SK-N-SH (cell line): ENCODE results near the gene ANK2. TPM values are rescaled to one million over a fixed set of nuclear protein-coding genes. Genes with fewer than 3 reads are reported as not detected.

Experiments
- CTCF ChIA-PET: fragments of 300-600, 350-600 bp; formaldehyde crosslinking; extraction: SDS; loops from one replicate; lab custom pipeline; 2021; lab: Yijun Ruan, JAX
- POLR2A ChIA-PET: fragments of 350-600 bp; sonication (Branson Sonifier 250); formaldehyde crosslinking; extraction: SDS; loops from one replicate; lab custom pipeline; 2020; ENCODE audit warnings: antibody characterized with exemption, inconsistent platforms; lab: Yijun Ruan, JAX
- DNase-seq: peaks from one replicate; pipeline ENCODE4 v3.0.0; 2012
- H2AFZ ChIP-seq: fragments of 200-600 bp; sonication (generic); 2 replicates; pipeline ENCODE4 v1.8.1; 2016; ENCODE audit warnings: antibody characterized with exemption, mild to moderate bottlenecking, low read depth
- H3F3A ChIP-seq: fragments of 200-600 bp; sonication (generic); replicated peaks from 2 replicates; pipeline ENCODE3; 2016; ENCODE audit warnings: antibody characterized with exemption, mild to moderate bottlenecking; ENCODE audit not compliant: insufficient read depth
- H3K27ac ChIP-seq, 2 experiments: fragments of 200-500 bp in 1 of 2; fragments of 200-600 bp in 1 of 2; sonication (Bioruptor generic) in 1 of 2; sonication (generic), shearing (Covaris generic) in 1 of 2; 2 replicates each; pipeline versions ENCODE4 v1.5.1 to v1.6.1; 2014 to 2016; ENCODE audit warnings: low read depth in 2 of 2, inconsistent platforms in 1 of 2, low read length in 1 of 2, mild to moderate bottlenecking in 1 of 2, mixed read lengths in 1 of 2
- H3K27me3 ChIP-seq: fragments of 200-600 bp; sonication (generic), shearing (Covaris generic); 2 replicates; pipeline ENCODE4 v1.6.1; 2016; ENCODE audit warnings: mixed run types; ENCODE audit not compliant: insufficient read depth
- H3K36me3 ChIP-seq, 2 experiments: fragments of 200-500 bp in 1 of 2; fragments of 200-600 bp in 1 of 2; sonication (Bioruptor generic) in 1 of 2; sonication (generic) in 1 of 2; replicated peaks in 1 of 2; 2 replicates each; pipeline versions ENCODE3 to v1.5.1; 2014 to 2016; ENCODE audit warnings: low read length in 1 of 2, mild to moderate bottlenecking in 1 of 2; ENCODE audit not compliant: insufficient read depth in 2 of 2, control insufficient read depth in 1 of 2
- H3K4me1 ChIP-seq, 2 experiments: fragments of 200-500 bp in 1 of 2; fragments of 200-600 bp in 1 of 2; sonication (Bioruptor generic) in 1 of 2; sonication (generic), shearing (Covaris generic) in 1 of 2; 2 replicates each; pipeline versions ENCODE4 v1.5.1 to v1.6.1; 2014 to 2016; ENCODE audit warnings: low read depth in 1 of 2, low read length in 1 of 2, mixed run types in 1 of 2; ENCODE audit not compliant: insufficient read depth in 2 of 2, control insufficient read depth in 1 of 2
- H3K4me2 ChIP-seq: fragments of 200-600 bp; sonication (generic), shearing (Covaris generic); 2 replicates; pipeline ENCODE4 v1.6.1; 2017; ENCODE audit warnings: mixed run types
- H3K4me3 ChIP-seq, 2 experiments: fragments of 200-500 bp in 1 of 2; fragments of 200-600 bp in 1 of 2; sonication (Bioruptor generic) in 1 of 2; sonication (generic), shearing (Covaris generic) in 1 of 2; 2 replicates each; pipeline versions ENCODE4 v1.5.1 to v1.8.1; 2014 to 2016; ENCODE audit warnings: low read depth in 2 of 2, inconsistent platforms in 1 of 2, low read length in 1 of 2, mild to moderate bottlenecking in 1 of 2, mixed read lengths in 1 of 2, moderate library complexity in 1 of 2
- H3K79me2 ChIP-seq: fragments of 200-600 bp; sonication (generic); 2 replicates; pipeline ENCODE4 v1.8.1; 2017; ENCODE audit warnings: mild to moderate bottlenecking; ENCODE audit not compliant: insufficient read depth
- H3K9ac ChIP-seq: fragments of 200-600 bp; sonication (generic); 2 replicates; pipeline ENCODE4 v1.6.1; 2017; ENCODE audit warnings: mixed run types
- H3K9me2 ChIP-seq: fragments of 200-600 bp; sonication (generic); 2 replicates; pipeline ENCODE4 v1.6.1; 2017; ENCODE audit warnings: mixed run types
- H3K9me3 ChIP-seq: fragments of 200-600 bp; sonication (generic); 2 replicates; pipeline ENCODE4 v1.6.1; 2017; ENCODE audit warnings: mixed run types, mild to moderate bottlenecking, moderate library complexity
- H4K20me1 ChIP-seq: fragments of 200-600 bp; sonication (generic); 2 replicates; pipeline ENCODE4 v1.6.1; 2017; ENCODE audit warnings: mild to moderate bottlenecking, mixed run types; ENCODE audit not compliant: insufficient read depth
- FOSL2 ChIP-seq: IDR thresholded peaks from 2 replicates; pipeline ENCODE4 v1.4.0; 2012; ENCODE audit warnings: low read depth, mild to moderate bottlenecking, moderate library complexity, borderline replicate concordance
- NRF1 ChIP-seq: IDR thresholded peaks from 2 replicates; pipeline ENCODE4 v1.6.1; 2012; ENCODE audit warnings: low read depth, mild to moderate bottlenecking, low read length
- POLR2AphosphoS5 ChIP-seq: IDR thresholded peaks from 2 replicates; pipeline ENCODE4 v1.6.1; 2012; ENCODE audit warnings: low read depth, low read length
- RAD21 ChIP-seq: IDR thresholded peaks from 2 replicates; pipeline ENCODE4 v1.6.1; 2012; ENCODE audit warnings: mild to moderate bottlenecking, low read length
- RCOR1 ChIP-seq: fragments of 150-350 bp; IDR thresholded peaks from 2 replicates; pipeline ENCODE4 v1.6.1; 2017; ENCODE audit warnings: antibody characterized with exemption, low read length
- RXRA ChIP-seq: IDR thresholded peaks from 2 replicates; pipeline ENCODE4 v1.4.0; 2012; ENCODE audit warnings: low read depth, mild to moderate bottlenecking, borderline replicate concordance
- SIN3A ChIP-seq: IDR thresholded peaks from 2 replicates; pipeline ENCODE4 v1.6.1; 2012; ENCODE audit warnings: low read depth, mild to moderate bottlenecking, low read length, moderate library complexity, borderline replicate concordance
- TEAD4 ChIP-seq: IDR thresholded peaks from 2 replicates; pipeline ENCODE4 v1.4.0; 2012; ENCODE audit warnings: mild to moderate bottlenecking, borderline replicate concordance; ENCODE audit not compliant: insufficient read depth
- WGBS: methylation state at CpG from one replicate; pipeline ENCODE4 v1.1.6; 2017; ENCODE audit warnings: low lambda C conversion rate; 5-methylcytosine and 5-hydroxymethylcytosine counted together
- polyA plus RNA-seq, 3 experiments: library from polyadenylated mRNA; depleted of rRNA; stranded (reverse); fragments of >200 nt; gene quantifications; 2 replicates each; pipeline ENCODE4 v1.2.3, GENCODE V29; 2012
- TF ChIP-seq, protein P1 (sequence below): fragments of 200-600 bp; sonication (generic); IDR thresholded peaks from 2 replicates; pipeline ENCODE4 v1.6.1; 2017; ENCODE audit warnings: antibody characterized with exemption, mild to moderate bottlenecking, moderate library complexity
- TF ChIP-seq, protein P2 (sequence below): IDR thresholded peaks from 2 replicates; pipeline ENCODE4 v1.6.1; 2012; ENCODE audit warnings: mild to moderate bottlenecking, low read depth, low read length, moderate library complexity
- TF ChIP-seq, protein P3 (sequence below): IDR thresholded peaks from 2 replicates; pipeline ENCODE4 v1.4.0; 2012; ENCODE audit warnings: low read depth
- TF ChIP-seq, protein P4 (sequence below): IDR thresholded peaks from 2 replicates; pipeline ENCODE4 v1.4.0; 2012; ENCODE audit warnings: low read depth, borderline replicate concordance

ANK2 gene
- polyA plus RNA-seq, 1 of the 3 experiments (the other 2 are of a cell fraction) = 0.69 TPM

DNA sequence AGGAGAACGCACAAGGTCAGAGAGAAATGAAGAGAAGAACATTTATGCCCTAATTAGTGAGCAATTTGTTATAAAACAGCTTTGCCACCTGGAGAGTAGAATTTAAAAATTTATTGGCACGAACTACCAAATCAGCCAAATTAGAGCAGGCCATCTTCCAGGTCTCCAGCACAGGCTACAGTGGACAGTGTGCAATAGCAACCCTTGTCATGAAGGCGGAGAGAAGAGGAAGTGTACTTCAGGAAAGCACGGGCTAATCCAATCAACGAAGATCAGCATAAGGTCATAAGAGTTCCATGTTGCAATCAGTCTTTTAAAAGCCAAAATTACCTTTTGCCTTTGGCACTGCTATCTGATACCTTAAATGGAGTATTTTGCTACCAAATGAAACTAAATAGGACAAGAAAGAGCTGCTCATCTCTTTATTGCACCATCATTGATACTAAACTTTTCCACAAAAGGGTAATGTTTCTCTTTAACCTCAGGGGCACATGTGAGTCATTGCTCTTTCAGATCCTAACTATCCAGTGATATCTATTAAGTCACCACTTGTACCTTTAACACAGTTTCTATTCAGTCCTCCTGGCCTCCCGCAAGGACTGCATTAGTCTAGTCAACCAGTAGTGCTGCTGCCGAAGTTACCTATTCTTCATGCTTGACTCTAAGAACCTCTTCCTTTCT, 19.9 kb downstream of the ANK2 start (continued):
- TF ChIP-seq, protein P1, sequence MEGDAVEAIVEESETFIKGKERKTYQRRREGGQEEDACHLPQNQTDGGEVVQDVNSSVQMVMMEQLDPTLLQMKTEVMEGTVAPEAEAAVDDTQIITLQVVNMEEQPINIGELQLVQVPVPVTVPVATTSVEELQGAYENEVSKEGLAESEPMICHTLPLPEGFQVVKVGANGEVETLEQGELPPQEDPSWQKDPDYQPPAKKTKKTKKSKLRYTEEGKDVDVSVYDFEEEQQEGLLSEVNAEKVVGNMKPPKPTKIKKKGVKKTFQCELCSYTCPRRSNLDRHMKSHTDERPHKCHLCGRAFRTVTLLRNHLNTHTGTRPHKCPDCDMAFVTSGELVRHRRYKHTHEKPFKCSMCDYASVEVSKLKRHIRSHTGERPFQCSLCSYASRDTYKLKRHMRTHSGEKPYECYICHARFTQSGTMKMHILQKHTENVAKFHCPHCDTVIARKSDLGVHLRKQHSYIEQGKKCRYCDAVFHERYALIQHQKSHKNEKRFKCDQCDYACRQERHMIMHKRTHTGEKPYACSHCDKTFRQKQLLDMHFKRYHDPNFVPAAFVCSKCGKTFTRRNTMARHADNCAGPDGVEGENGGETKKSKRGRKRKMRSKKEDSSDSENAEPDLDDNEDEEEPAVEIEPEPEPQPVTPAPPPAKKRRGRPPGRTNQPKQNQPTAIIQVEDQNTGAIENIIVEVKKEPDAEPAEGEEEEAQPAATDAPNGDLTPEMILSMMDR = no peak
- TF ChIP-seq, protein P2, sequence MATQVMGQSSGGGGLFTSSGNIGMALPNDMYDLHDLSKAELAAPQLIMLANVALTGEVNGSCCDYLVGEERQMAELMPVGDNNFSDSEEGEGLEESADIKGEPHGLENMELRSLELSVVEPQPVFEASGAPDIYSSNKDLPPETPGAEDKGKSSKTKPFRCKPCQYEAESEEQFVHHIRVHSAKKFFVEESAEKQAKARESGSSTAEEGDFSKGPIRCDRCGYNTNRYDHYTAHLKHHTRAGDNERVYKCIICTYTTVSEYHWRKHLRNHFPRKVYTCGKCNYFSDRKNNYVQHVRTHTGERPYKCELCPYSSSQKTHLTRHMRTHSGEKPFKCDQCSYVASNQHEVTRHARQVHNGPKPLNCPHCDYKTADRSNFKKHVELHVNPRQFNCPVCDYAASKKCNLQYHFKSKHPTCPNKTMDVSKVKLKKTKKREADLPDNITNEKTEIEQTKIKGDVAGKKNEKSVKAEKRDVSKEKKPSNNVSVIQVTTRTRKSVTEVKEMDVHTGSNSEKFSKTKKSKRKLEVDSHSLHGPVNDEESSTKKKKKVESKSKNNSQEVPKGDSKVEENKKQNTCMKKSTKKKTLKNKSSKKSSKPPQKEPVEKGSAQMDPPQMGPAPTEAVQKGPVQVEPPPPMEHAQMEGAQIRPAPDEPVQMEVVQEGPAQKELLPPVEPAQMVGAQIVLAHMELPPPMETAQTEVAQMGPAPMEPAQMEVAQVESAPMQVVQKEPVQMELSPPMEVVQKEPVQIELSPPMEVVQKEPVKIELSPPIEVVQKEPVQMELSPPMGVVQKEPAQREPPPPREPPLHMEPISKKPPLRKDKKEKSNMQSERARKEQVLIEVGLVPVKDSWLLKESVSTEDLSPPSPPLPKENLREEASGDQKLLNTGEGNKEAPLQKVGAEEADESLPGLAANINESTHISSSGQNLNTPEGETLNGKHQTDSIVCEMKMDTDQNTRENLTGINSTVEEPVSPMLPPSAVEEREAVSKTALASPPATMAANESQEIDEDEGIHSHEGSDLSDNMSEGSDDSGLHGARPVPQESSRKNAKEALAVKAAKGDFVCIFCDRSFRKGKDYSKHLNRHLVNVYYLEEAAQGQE = no peak
- TF ChIP-seq NRF1 (no peak), POLR2AphosphoS5 (no peak), RXRA (no peak), TEAD4 (no peak), RCOR1 (no peak), RAD21 (no peak)
- TF ChIP-seq, protein P3, sequence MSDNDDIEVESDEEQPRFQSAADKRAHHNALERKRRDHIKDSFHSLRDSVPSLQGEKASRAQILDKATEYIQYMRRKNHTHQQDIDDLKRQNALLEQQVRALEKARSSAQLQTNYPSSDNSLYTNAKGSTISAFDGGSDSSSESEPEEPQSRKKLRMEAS = no peak
- TF ChIP-seq, protein P4, sequence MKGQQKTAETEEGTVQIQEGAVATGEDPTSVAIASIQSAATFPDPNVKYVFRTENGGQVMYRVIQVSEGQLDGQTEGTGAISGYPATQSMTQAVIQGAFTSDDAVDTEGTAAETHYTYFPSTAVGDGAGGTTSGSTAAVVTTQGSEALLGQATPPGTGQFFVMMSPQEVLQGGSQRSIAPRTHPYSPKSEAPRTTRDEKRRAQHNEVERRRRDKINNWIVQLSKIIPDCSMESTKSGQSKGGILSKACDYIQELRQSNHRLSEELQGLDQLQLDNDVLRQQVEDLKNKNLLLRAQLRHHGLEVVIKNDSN = no peak

DNA sequence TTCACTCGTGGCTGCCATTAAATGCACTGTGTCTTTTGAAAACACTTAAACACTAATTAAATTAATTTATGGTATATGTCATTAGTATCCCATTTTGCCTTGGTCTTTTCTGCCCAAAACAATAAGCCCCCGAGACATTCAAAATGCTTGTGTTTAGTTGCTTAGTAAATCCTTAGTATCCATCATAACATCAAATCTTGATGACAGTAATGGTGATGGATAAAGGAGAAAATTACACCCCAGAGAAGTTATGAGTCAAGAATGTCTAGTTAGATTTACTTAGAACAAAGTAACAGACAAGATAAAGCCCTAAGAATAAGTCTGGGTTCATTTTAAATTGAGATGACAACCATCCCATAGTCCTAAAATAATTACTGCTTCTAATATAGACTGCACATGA, 21.3 kb downstream of the ANK2 start:
- Histone ChIP-seq H3K9ac (no peak overlapping the region), H3K9me3 (no peaks in the 10 kb centered on the region), H3K27me3 (no peaks in the 10 kb centered on the region), H3F3A (no peaks in the 10 kb centered on the region), H3K79me2 (no peaks in the 10 kb centered on the region), H3K27ac (no peak overlapping the region), H3K4me3 (no peak overlapping the region), H3K4me1 (peaks cover 0 to 4% of the 10 kb centered on the region in 2 experiments; a peak in 2 of 4 replicates), H3K9me2 (no peaks in the 10 kb centered on the region), H3K4me2 (no peak overlapping the region), H3K36me3 (no peaks in the 10 kb centered on the region), H4K20me1 (no peaks in the 10 kb centered on the region), H2AFZ (no peak overlapping the region)
- POLR2A ChIA-PET = no interaction called here
- 75% methylated on average over 2 of the region's 2 CpGs for WGBS
- CTCF ChIA-PET = no interaction called here
- TF ChIP-seq FOSL2 (no peak), SIN3A (no peak)
- TF ChIP-seq, protein P3 = no peak
- DNase-seq = no peak
